Measurements from ENCODE around the gene MICB.
"Not testable (repeated sequence)": the region's sequence is repeated elsewhere in the genome, so short reads cannot be mapped to it uniquely, and the experiment has no call there.

MICB gene

GRCh38 chr6:31474871-31475286 lies 23.1 kb upstream of the MICB start:
- DNase-seq = no peak

GRCh38 chr6:31476515-31477139 lies 21.3 kb upstream of the MICB start:
- DNase-seq = no peak

GRCh38 chr6:31477521-31477920 lies 20.4 kb upstream of the MICB start:
- DNase-seq = no peak

- DNase-seq = no peak
Observed at GRCh38 chr6:31478186-31478950, 19.6 kb upstream of the MICB start.

- no peak for DNase-seq
Observed at GRCh38 chr6:31479151-31479932, 18.6 kb upstream of the MICB start.

GRCh38 chr6:31479933-31480535 lies 17.9 kb upstream of the MICB start:
- DNase-seq = no peak

GRCh38 chr6:31480574-31480973 lies 17.4 kb upstream of the MICB start:
- no peak for DNase-seq

GRCh38 chr6:31483392-31483791 lies 14.6 kb upstream of the MICB start:
- no peak for DNase-seq

- DNase-seq = no peak
Observed at GRCh38 chr6:31485055-31485454, 12.9 kb upstream of the MICB start.

- not testable (repeated sequence) for DNase-seq
Observed at GRCh38 chr6:31486065-31486837, 11.7 kb upstream of the MICB start.

GRCh38 chr6:31487674-31488073 lies 10.3 kb upstream of the MICB start:
- DNase-seq = not testable (repeated sequence)

GRCh38 chr6:31489086-31489485 lies 8.9 kb upstream of the MICB start:
- DNase-seq = no peak

GRCh38 chr6:31490115-31490873 lies 7.7 kb upstream of the MICB start:
- no peak for DNase-seq

- not testable (repeated sequence) for DNase-seq
Observed at GRCh38 chr6:31493550-31493874, 4.4 kb upstream of the MICB start.

- DNase-seq = peak; percentile 68 to 78
Observed at GRCh38 chr6:31493875-31494694, 3.9 kb upstream of the MICB start.

GRCh38 chr6:31495580-31495979 lies 2.4 kb upstream of the MICB start:
- no peak for DNase-seq

- not testable (repeated sequence) for DNase-seq
Observed at GRCh38 chr6:31496826-31497225, 1.1 kb upstream of the MICB start.

- no peak for DNase-seq
Observed at GRCh38 chr6:31498748-31499147, 803 bp downstream of the MICB start.

- DNase-seq = not testable (repeated sequence)
Observed at GRCh38 chr6:31499648-31500047, 1.7 kb downstream of the MICB start.

- DNase-seq = no peak
Observed at GRCh38 chr6:31502586-31502985, 4.6 kb downstream of the MICB start.

GRCh38 chr6:31509036-31509435 lies 11.1 kb downstream of the MICB start:
- not testable (repeated sequence) for DNase-seq
